Endothelial cell of umbilical vein (primary cell): Measurements from ENCODE around the gene APEH. TPM values are rescaled to one million over a fixed set of nuclear protein-coding genes. Genes with fewer than 3 reads are reported as not detected.

Experiments
- BruUV-seq: library from RNA; stranded (reverse); fragments of 400-500 nt; replicated peaks from 2 replicates; lab custom pipeline; 2021; lab: Mats Ljungman, UMichigan
- CTCF ChIA-PET: fragments of 300-600, 350-600 bp; sonication (Branson Sonifier 250); formaldehyde crosslinking; loops from one replicate; lab custom pipeline; 2021; ENCODE audit warnings: antibody characterized with exemption, inconsistent platforms; lab: Charles Lee
- POLR2A ChIA-PET: fragments of 300-600, 350-600 bp; sonication (Branson Sonifier 250); formaldehyde crosslinking; loops from one replicate; lab custom pipeline; 2021; ENCODE audit warnings: antibody characterized with exemption, inconsistent platforms; lab: Charles Lee
- DNase-seq: peaks from one replicate; pipeline ENCODE4 v3.0.0-alpha.2; 2011; ENCODE audit warnings: low read depth, low spot score
- FAIRE-seq: peaks from 2 replicates; lab custom pipeline; 2011; peaks lifted over from hg19 to GRCh38; lab: Jason Lieb, UNC
- H2AFZ ChIP-seq: 2 replicates; pipeline ENCODE4 v1.6.0; 2012; ENCODE audit warnings: low read depth, low read length, control low read depth, inconsistent platforms
- H3K27ac ChIP-seq: 2 replicates; pipeline ENCODE4 v1.5.1; 2011; ENCODE audit warnings: low read depth, mild to moderate bottlenecking, control low read depth, low read length, moderate library complexity; ENCODE audit not compliant: insufficient read depth
- H3K27me3 ChIP-seq, 2 experiments: 2 replicates each; pipeline versions ENCODE4 v1.6.0 to v1.6.1; 2011; ENCODE audit warnings: low read length in 2 of 2, mixed read lengths in 1 of 2; ENCODE audit not compliant: control insufficient read depth in 2 of 2, insufficient read depth in 2 of 2
- H3K36me3 ChIP-seq, 2 experiments: 2 replicates in 1 of 2; 3 replicates in 1 of 2; pipeline ENCODE4 v1.5.1; 2011; ENCODE audit warnings: low read length in 2 of 2, mild to moderate bottlenecking in 1 of 2, moderate library complexity in 1 of 2; ENCODE audit not compliant: control insufficient read depth in 2 of 2, insufficient read depth in 2 of 2; ENCODE audit errors: extremely low read depth in 1 of 2
- H3K4me1 ChIP-seq: 3 replicates; pipeline ENCODE4 v1.5.1; 2011; ENCODE audit warnings: mild to moderate bottlenecking, low read length; ENCODE audit not compliant: control insufficient read depth, insufficient read depth; ENCODE audit errors: extremely low read depth
- H3K4me2 ChIP-seq: 2 replicates; pipeline ENCODE4 v1.6.1; 2011; ENCODE audit warnings: low read length, control low read depth, mixed read lengths; ENCODE audit not compliant: insufficient read depth
- H3K4me3 ChIP-seq, 3 experiments: fragments of 200-600 bp in 1 of 3; sonication (generic), shearing (Covaris generic) in 1 of 3; replicated peaks in 1 of 3; 2 replicates each; pipeline ENCODE4 v1.5.1; 2011 to 2016; ENCODE audit warnings: control low read depth in 3 of 3, low read length in 3 of 3, mild to moderate bottlenecking in 2 of 3, inconsistent platforms in 1 of 3, low read depth in 1 of 3, moderate library complexity in 1 of 3; ENCODE audit not compliant: insufficient read depth in 1 of 3
- H3K79me2 ChIP-seq: 2 replicates; pipeline ENCODE4 v1.6.0; 2012; ENCODE audit warnings: low read length, inconsistent platforms; ENCODE audit not compliant: control insufficient read depth, insufficient read depth
- H3K9ac ChIP-seq: replicated peaks from 2 replicates; pipeline ENCODE3; 2011; ENCODE audit warnings: low read length, control low read depth; ENCODE audit not compliant: insufficient read depth; ENCODE audit errors: extremely low read depth
- H3K9me1 ChIP-seq: replicated peaks from 3 replicates; pipeline ENCODE4 v1.6.0; 2011; ENCODE audit warnings: mild to moderate bottlenecking, low read length; ENCODE audit not compliant: control insufficient read depth, insufficient read depth; ENCODE audit errors: extremely low read depth
- H3K9me3 ChIP-seq: replicated peaks from 2 replicates; pipeline ENCODE4 v1.5.1; 2012; ENCODE audit warnings: low read length, inconsistent platforms; ENCODE audit not compliant: control insufficient read depth, insufficient read depth
- H4K20me1 ChIP-seq: replicated peaks from 2 replicates; pipeline ENCODE3; 2011; ENCODE audit warnings: mild to moderate bottlenecking, low read length; ENCODE audit not compliant: control insufficient read depth, insufficient read depth; ENCODE audit errors: extremely low read depth
- CTCF ChIP-seq, 2 donors: IDR thresholded peaks; 1 replicate in 1 of 2; 2 replicates in 1 of 2; pipeline ENCODE4 v1.5.1; 2011; ENCODE audit warnings: low read length in 2 of 2, mild to moderate bottlenecking in 2 of 2, moderate library complexity in 2 of 2, control low read depth in 1 of 2, inconsistent platforms in 1 of 2, low read depth in 1 of 2; ENCODE audit not compliant: insufficient read depth in 1 of 2; ENCODE audit errors: extremely low read depth in 1 of 2
- EZH2 ChIP-seq: IDR thresholded peaks from 2 replicates; pipeline ENCODE4 v1.6.1; 2012; ENCODE audit warnings: borderline replicate concordance, low read depth, mild to moderate bottlenecking, moderate library complexity, low read length, inconsistent platforms; ENCODE audit not compliant: severe bottlenecking
- FOS ChIP-seq: IDR thresholded peaks from 2 replicates; pipeline ENCODE4 v1.6.1; 2011; ENCODE audit warnings: mild to moderate bottlenecking, low read length, moderate library complexity, borderline replicate concordance; ENCODE audit not compliant: insufficient read depth
- GATA2 ChIP-seq: IDR thresholded peaks from 2 replicates; pipeline ENCODE4 v1.7.0; 2011; ENCODE audit warnings: low read depth, mild to moderate bottlenecking, moderate library complexity, mixed read lengths, low read length; ENCODE audit not compliant: insufficient read length, insufficient read depth
- JUN ChIP-seq: IDR thresholded peaks from 2 replicates; pipeline ENCODE4 v1.6.1; 2011; ENCODE audit warnings: borderline replicate concordance, low read depth; ENCODE audit not compliant: insufficient read length, insufficient read depth
- MAX ChIP-seq: IDR thresholded peaks from 2 replicates; pipeline ENCODE4 v1.6.1; 2011; ENCODE audit not compliant: insufficient read depth, insufficient read length
- MYC ChIP-seq: IDR thresholded peaks from one replicate; pipeline ENCODE4 v1.6.1; 2011; ENCODE audit warnings: mild to moderate bottlenecking, low read depth, low read length
- POLR2A ChIP-seq: IDR thresholded peaks from 2 replicates; pipeline ENCODE4 v1.6.1; 2012; ENCODE audit warnings: low read depth, mild to moderate bottlenecking, control low read depth, low read length
- POLR2AphosphoS5 ChIP-seq: IDR thresholded peaks from 2 replicates; pipeline ENCODE4 v1.6.1; 2012; ENCODE audit warnings: low read depth, mild to moderate bottlenecking, control low read depth, low read length, moderate library complexity; ENCODE audit not compliant: insufficient read depth
- dilution Hi-C: fragments of 300-500 bp; cut with MboI; formaldehyde crosslinking; loops from one replicate; pipeline ENCODE4 v1.15.0; 2019; ENCODE audit warnings: low sequenced_read_pairs; ENCODE audit not compliant: extremely low pct_ligation_motif_present
- intact Hi-C: fragments of 100-400 bp; cut with micrococcal nuclease; formaldehyde crosslinking; loops from one replicate; pipeline ENCODE4 v1.10.0; 2022
- polyA plus RNA-seq, 4 experiments: library from polyadenylated mRNA; depleted of rRNA in 3 of 4; stranded (reverse) in 3 of 4; unstranded in 1 of 4; fragments of >200 nt; gene quantifications; 2 replicates each; pipeline versions ENCODE4 v1.2.1 to v1.2.3, GENCODE V29; 2011 to 2012; ENCODE audit warnings: missing spikeins in 1 of 4
- total RNA-seq: library from RNA; stranded (reverse); gene quantifications from 2 replicates; pipeline ENCODE4 v1.2.3, GENCODE V29; 2021

The APEH gene
- total and polyA plus RNA-seq, 2 donors (not counting 3 experiments of a cell fraction or from before 2014, with no cell fraction given), result 68.2 to 74.3 TPM

DNA sequence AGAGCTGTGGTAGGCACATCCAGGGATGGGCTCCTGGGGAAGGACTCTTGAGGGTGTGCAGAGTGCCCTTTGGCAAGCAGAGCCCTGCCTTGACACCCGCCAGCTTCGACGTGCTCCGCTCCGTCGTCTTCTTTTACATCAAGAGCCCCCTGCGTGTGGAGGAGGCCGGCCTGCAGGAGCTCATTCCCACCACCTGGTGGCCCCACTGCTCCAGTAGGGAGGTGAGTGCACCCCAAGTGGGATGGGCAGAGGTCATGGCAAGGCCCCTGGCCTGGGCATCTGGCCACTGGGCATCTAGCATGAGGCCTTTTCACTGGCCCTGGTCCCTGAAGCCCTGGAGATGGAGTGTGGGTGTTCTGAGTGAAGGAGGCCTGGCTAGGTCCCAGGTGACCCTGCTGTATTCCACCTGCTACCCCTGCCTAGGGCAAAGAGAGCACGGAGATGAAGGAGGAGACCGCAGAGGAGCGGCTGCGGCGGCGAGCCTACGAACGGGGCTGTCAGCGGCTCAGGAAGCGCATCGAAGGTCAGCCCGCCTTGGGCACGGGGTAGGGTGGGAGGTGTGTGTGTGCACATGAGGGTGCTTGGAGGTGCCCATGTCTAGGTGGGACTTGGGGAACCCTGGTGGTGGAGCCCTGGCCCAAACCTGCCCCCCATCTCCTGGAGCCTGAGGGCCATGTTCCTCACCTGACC, 27.4 kb downstream of the APEH start:
- intact Hi-C loops, result loop anchor here (5.0 kb wide), 1 partner anchor 101 kb away; the partner anchor contains the start of gene INKA1
- no peak overlapping the region for H3K4me2 ChIP-seq
- no peaks in the 10 kb centered on the region for H3K9me3 ChIP-seq
- no peak overlapping the region for H3K9ac ChIP-seq
- no peak overlapping the region for H3K4me3 ChIP-seq
- dilution Hi-C loops, result no loop called here
- H3K36me3 ChIP-seq, result peaks cover 0 to 34% of the 10 kb centered on the region in 2 experiments
- BruUV-seq, result no TSS peak
- H2AFZ ChIP-seq, result no peak overlapping the region
- no peak overlapping the region for H3K27ac ChIP-seq
- ChIA-PET POLR2A (no interaction called here), CTCF (interaction anchor here (0.5 to 3.8 kb wide), 23 partner anchors 9 to 400 kb away, joined by 3 to 27 read pairs (median 3); partner anchors contain the start of genes AMIGO3, MON1A and RBM6)
- H3K9me1 ChIP-seq, result no peaks in the 10 kb centered on the region
- H3K27me3 ChIP-seq, result no peaks in the 10 kb centered on the region
- no peaks in the 10 kb centered on the region for H3K79me2 ChIP-seq
- H3K4me1 ChIP-seq, result peaks cover 5% of the 10 kb centered on the region
- no peak for DNase-seq
- TF ChIP-seq JUN (no peak), POLR2A (no peak), CTCF (IDR thresholded peaks at IDR 0.05; ENCODE audit: extremely low read depth in 1 of 2, insufficient read depth in 1 of 2, low read depth in 1 of 2, low read length in 2 of 2) (peak; percentile 20 to 56)
- H4K20me1 ChIP-seq, result no peaks in the 10 kb centered on the region
- no peak for FAIRE-seq

GRCh38 chr3:49702672-49703071, 28.5 kb downstream of the APEH start:
- Histone ChIP-seq H3K4me1 (peaks cover 5% of the 10 kb centered on the region), H3K4me2 (no peak overlapping the region), H3K36me3 (peaks cover 0 to 30% of the 10 kb centered on the region in 2 experiments), H3K9ac (no peak overlapping the region), H4K20me1 (no peaks in the 10 kb centered on the region), H3K9me3 (no peaks in the 10 kb centered on the region), H3K9me1 (no peaks in the 10 kb centered on the region), H3K27ac (no peak overlapping the region), H2AFZ (no peak overlapping the region), H3K79me2 (no peaks in the 10 kb centered on the region), H3K4me3 (no peak overlapping the region), H3K27me3 (no peaks in the 10 kb centered on the region)
- dilution Hi-C loops (no loop called here), intact Hi-C loops (loop anchor here (1.0 to 5.0 kb wide), 3 partner anchors 100 to 204 kb away; partner anchors contain the start of gene INKA1)
- DNase-seq (no peak), FAIRE-seq (no peak)
- TF ChIP-seq MAX, result no peak
- no peak for TF ChIP-seq POLR2AphosphoS5
- TF ChIP-seq MYC, result no peak
- no peak for TF ChIP-seq GATA2
- no peak for TF ChIP-seq JUN
- TF ChIP-seq FOS, result no peak
- TF ChIP-seq CTCF (IDR thresholded peaks at IDR 0.05; ENCODE audit: extremely low read depth in 1 of 2, insufficient read depth in 1 of 2, low read depth in 1 of 2, low read length in 2 of 2), result no peak
- TF ChIP-seq POLR2A, result no peak
- TF ChIP-seq EZH2, result no peak
- no TSS peak for BruUV-seq
- CTCF ChIA-PET, result interaction anchor here (0.7 to 3.8 kb wide), 8 partner anchors 10 to 399 kb away, joined by 3 to 27 read pairs (median 4); no protein-coding TSS in a partner anchor
- POLR2A ChIA-PET, result no interaction called here
